ENCODE data around the gene TBCD. TPM values are rescaled to one million over a fixed set of nuclear protein-coding genes. Genes with fewer than 3 reads are reported as not detected.
A peak's percentile ranks its signal among the peaks of the same experiment; 100 is the strongest.

Gene TBCD
- total RNA-seq, 1 experiment from 2014 or later = 129 TPM

DNA sequence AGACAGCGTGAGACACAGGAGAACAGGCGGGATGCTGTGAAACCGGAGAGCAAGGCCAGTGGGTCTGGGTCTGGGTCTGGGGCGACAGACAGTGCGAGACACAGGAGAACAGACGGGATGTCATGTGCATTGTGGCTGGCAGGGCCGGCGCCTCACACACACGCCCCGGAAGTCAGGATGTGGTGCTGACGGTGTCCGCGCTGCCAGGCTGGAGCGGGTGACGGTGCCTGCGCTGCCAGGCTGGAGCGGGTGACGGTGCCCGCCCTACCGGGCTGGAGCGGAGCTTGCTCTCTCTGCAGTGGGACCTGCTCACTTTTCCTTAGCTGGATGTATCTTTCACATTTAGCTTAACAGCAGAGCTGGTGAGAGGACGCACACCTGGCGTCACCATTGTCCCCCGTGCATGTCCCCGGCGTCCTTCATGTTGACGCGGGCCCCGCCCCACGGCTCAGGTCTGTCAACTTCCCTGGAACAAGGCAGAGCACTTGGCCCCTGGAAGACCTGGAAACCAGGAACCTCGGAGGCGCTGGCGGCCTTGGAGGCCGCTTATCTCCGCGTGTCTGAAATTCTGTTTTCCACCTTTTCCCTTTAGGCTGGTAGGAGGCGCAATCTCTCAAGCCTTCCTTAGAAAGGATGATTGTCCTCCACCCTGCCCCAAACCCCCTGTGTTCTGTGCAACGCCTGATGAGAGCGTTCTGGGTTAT, 131.0 kb downstream of the TBCD start:
- Histone ChIP-seq H2BK15ac (ENCODE audit: low read depth, low read length) (no peak overlapping the region), H3K23me2 (ENCODE audit: insufficient read length, low read depth, low read length, poor library complexity, severe bottlenecking) (no peaks in the 10 kb centered on the region), H3K18ac (ENCODE audit: insufficient read length, low read depth, low read length) (no peak overlapping the region), H3K14ac (ENCODE audit: insufficient read depth, low read length) (no peak overlapping the region; the same call in 1 of the 2 replicates), H3K23ac (ENCODE audit: insufficient read length, low read depth, low read length) (no peak overlapping the region), H3K27me3 (ENCODE audit: insufficient read depth, low read length) (no peaks in the 10 kb centered on the region), H2BK5ac (ENCODE audit: insufficient read length, low read length) (no peak overlapping the region), H3T11ph (ENCODE audit: low read length) (no peak overlapping the region), H3K4me1 (ENCODE audit: insufficient read depth, low read length) (no peaks in the 10 kb centered on the region), H3K4me2 (ENCODE audit: insufficient read depth, insufficient read length, low read length) (no peak overlapping the region), H4K5ac (ENCODE audit: insufficient read length, low read depth, low read length) (no peak overlapping the region), H4K91ac (ENCODE audit: insufficient read length, low read depth, low read length) (no peak overlapping the region), H2AFZ (ENCODE audit: low read length) (no peak overlapping the region), H2AK5ac (ENCODE audit: insufficient read length, low read length) (no peak overlapping the region), H4K8ac (replicated peaks; ENCODE audit: insufficient read length, low read depth, low read length) (no peak overlapping the region), H3K9ac (ENCODE audit: extremely low read depth, insufficient read length, low read length) (no peak overlapping the region), H3K79me1 (ENCODE audit: insufficient read depth, low read depth, low read length, poor library complexity, severe bottlenecking) (no peaks in the 10 kb centered on the region), H3K27ac (ENCODE audit: insufficient read length, low read depth, low read length) (no peak overlapping the region), H3K9me3 (ENCODE audit: control insufficient read depth, low read depth, low read length) (no peaks in the 10 kb centered on the region), H2BK120ac (ENCODE audit: low read depth, low read length, poor library complexity, severe bottlenecking) (no peak overlapping the region), H3K79me2 (ENCODE audit: insufficient read depth, low read length) (no peaks in the 10 kb centered on the region; the same call in 1 of the 2 replicates), H3K4ac (ENCODE audit: low read depth, low read length) (no peak overlapping the region), H3K56ac (ENCODE audit: insufficient read length, low read depth, low read length) (no peak overlapping the region), H2BK20ac (ENCODE audit: low read depth, low read length, poor library complexity, severe bottlenecking) (no peak overlapping the region), H2BK12ac (ENCODE audit: insufficient read length, low read depth, low read length) (no peak overlapping the region), H4K20me1 (ENCODE audit: control insufficient read depth, insufficient read depth, insufficient read length) (peaks cover 4% of the 10 kb centered on the region)
- TF ChIP-seq, protein P1, sequence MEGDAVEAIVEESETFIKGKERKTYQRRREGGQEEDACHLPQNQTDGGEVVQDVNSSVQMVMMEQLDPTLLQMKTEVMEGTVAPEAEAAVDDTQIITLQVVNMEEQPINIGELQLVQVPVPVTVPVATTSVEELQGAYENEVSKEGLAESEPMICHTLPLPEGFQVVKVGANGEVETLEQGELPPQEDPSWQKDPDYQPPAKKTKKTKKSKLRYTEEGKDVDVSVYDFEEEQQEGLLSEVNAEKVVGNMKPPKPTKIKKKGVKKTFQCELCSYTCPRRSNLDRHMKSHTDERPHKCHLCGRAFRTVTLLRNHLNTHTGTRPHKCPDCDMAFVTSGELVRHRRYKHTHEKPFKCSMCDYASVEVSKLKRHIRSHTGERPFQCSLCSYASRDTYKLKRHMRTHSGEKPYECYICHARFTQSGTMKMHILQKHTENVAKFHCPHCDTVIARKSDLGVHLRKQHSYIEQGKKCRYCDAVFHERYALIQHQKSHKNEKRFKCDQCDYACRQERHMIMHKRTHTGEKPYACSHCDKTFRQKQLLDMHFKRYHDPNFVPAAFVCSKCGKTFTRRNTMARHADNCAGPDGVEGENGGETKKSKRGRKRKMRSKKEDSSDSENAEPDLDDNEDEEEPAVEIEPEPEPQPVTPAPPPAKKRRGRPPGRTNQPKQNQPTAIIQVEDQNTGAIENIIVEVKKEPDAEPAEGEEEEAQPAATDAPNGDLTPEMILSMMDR (conservative IDR thresholded peaks at IDR 0.05) = no peak
- Mint-ChIP-seq H3K27ac (peak overlapping the region; percentile 71 to 94 (median 81)), H3K4me3 (no peak overlapping the region), H3K4me1 (peaks cover 9 to 24% of the 10 kb centered on the region in 2 experiments), H3K36me3 (ENCODE audit: insufficient read depth in 1 of 3, low read depth in 3 of 3) (peaks cover 22 to 42% (median 35%) of the 10 kb centered on the region in 3 experiments), H3K27me3 (ENCODE audit: low read depth) (no peaks in the 10 kb centered on the region), H3K9me3 (0 out of 5 replicates have a peak, but pooled peaks cover 0 to 2% of the 10 kb centered on the region in 2 experiments)
- no peak for DNase-seq
- no CpG with 5 or more reads among the region's 39 CpGs for WGBS (ENCODE audit: extremely low coverage, insufficient read length, low lambda C conversion rate)
